Adrenal gland (tissue), 12 donors: ENCODE results near the gene BLMH. TPM values are rescaled to one million over a fixed set of nuclear protein-coding genes. Genes with fewer than 3 reads are reported as not detected.

Experiments used
- DNase-seq, 7 donors: peaks; one replicate each; pipeline ENCODE4 v3.0.0-alpha.2; 2019 to 2020
- H3K27ac ChIP-seq, 5 donors: fragments of 200-600 bp; sonication (generic) in 4 of 5; 1 replicate in 3 of 5; 2 replicates in 2 of 5; pipeline versions ENCODE4 v1.5.1 to v1.8.0; 2016 to 2020; ENCODE audit warnings: mild to moderate bottlenecking in 1 of 5
- H3K27me3 ChIP-seq: fragments of 200-600 bp; 2 replicates; pipeline ENCODE4 v1.8.0; 2021
- H3K36me3 ChIP-seq, 2 donors: fragments of 200-600 bp; replicated peaks in 1 of 2; 1 replicate in 1 of 2; 2 replicates in 1 of 2; pipeline versions ENCODE4 v1.5.1 to v1.8.0; 2018 to 2022
- H3K4me1 ChIP-seq, 2 donors: fragments of 200-600 bp; replicated peaks in 1 of 2; 1 replicate in 1 of 2; 2 replicates in 1 of 2; pipeline versions ENCODE4 v1.5.1 to v1.8.0; 2018 to 2021
- H3K4me3 ChIP-seq, 4 donors: fragments of 200-600 bp; sonication (generic) in 3 of 4; one replicate each; pipeline ENCODE4 v1.5.1; 2016 to 2018
- H3K9me3 ChIP-seq, 3 donors: fragments of 200-600 bp; sonication (generic) in 1 of 3; replicated peaks in 1 of 3; 1 replicate in 2 of 3; 2 replicates in 1 of 3; pipeline versions ENCODE4 v1.5.1 to v1.8.0; 2016 to 2021
- POLR2A ChIP-seq, 2 donors: fragments of 450-650 bp; IDR thresholded peaks; one replicate each; pipeline ENCODE4 v1.6.1; 2017; ENCODE audit warnings: antibody characterized with exemption in 2 of 2, mild to moderate bottlenecking in 2 of 2, moderate library complexity in 1 of 2
- WGBS, 4 donors: extraction: QIAGEN DNeasy Blood & Tissue Kit in 2 of 4; methylation state at CpG; one replicate each; pipeline versions ENCODE4 v1.1.5 to v1.1.7; 2013 to 2017; 5-methylcytosine and 5-hydroxymethylcytosine counted together
- intact Hi-C, 2 donors: fragments of 100-400 bp; cut with DNase I; formaldehyde crosslinking; loops; one replicate each; pipeline versions ENCODE4 v1.14.1 to v1.15.0; 2022 to 2023
- polyA plus RNA-seq, 3 donors: library from polyadenylated mRNA; stranded (reverse); fragments of 200-250 nt in 2 of 3; fragments of 350-450 nt in 1 of 3; fragmentation: Illumina TruSeq in 1 of 3; extraction: RNeasy Lipid Tissue Mini Kit (QIAGEN cat#74804) in 1 of 3; gene quantifications; one replicate each; pipeline ENCODE4 v1.2.3, GENCODE V29; 2013 to 2014
- total RNA-seq, 9 donors: library from RNA; depleted of rRNA in 4 of 9; stranded (reverse); fragments of >200 nt in 4 of 9; fragments of 120-200 nt in 1 of 9; fragmentation: NEBNext Ultra II Directional in 1 of 9; extraction: Animal tissue kit (Norgen Biotek cat#: 25700) in 1 of 9; gene quantifications; one replicate each; pipeline versions ENCODE4 v1.1.0 to v1.2.4, GENCODE V29; 2013 to 2023
- TF ChIP-seq, protein P1 (sequence below), 6 experiments: fragments of 450-650 bp in 4 of 6; fragments of 200-600 bp in 2 of 6; sonication (generic) in 1 of 6; IDR thresholded peaks; 1 replicate in 5 of 6; 2 replicates in 1 of 6; pipeline versions ENCODE4 v1.5.1 to v1.8.0; 2016 to 2021; ENCODE audit warnings: antibody characterized with exemption in 6 of 6, mild to moderate bottlenecking in 2 of 6, moderate library complexity in 1 of 6
- donor health status: healthy with polysubstance abuse.
- donor health status: Bipolar disorder and iron deficiency.
- donor health status: DM: yes; HTN: yes; CAD: no.
- donor health status: DM: no; HTN: no; CAD: no.
- donor health status: DM: no; HTN: no; CAD: no.
- donor health status: DM: yes; HTN: yes; CAD: no.

BLMH gene
- total and polyA plus RNA-seq, 12 donors: 12.1 to 41.7 (median 18.9) TPM

DNA sequence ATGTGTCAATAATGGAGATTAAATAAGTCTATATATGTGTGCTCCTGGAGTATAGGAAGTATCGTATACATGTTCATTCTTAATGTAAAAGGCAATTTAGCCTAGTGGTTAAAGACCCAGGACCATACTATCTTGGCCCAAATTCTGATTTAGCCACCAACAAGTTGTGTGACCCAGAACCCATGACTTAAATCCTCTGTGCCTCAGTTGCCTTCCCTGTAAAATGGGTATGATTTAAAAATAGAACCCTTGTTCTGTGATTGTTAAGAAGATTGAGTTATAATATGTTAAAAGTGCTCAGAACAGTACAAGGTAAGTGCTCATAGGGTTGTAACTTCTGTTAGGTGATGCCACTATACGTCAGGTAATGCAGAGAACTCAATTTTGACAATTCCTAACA lies 18.8 kb upstream of the BLMH start:
- Histone ChIP-seq H3K36me3 (no peaks in the 10 kb centered on the region), H3K27me3 (no peaks in the 10 kb centered on the region), H3K27ac (no peak overlapping the region), H3K9me3 (no peaks in the 10 kb centered on the region), H3K4me1 (no peaks in the 10 kb centered on the region), H3K4me3 (no peak overlapping the region)
- DNase-seq: no peak
- intact Hi-C loops: no loop called here
- no peak for TF ChIP-seq POLR2A (IDR thresholded peaks at IDR 0.05)
- TF ChIP-seq, protein P1, sequence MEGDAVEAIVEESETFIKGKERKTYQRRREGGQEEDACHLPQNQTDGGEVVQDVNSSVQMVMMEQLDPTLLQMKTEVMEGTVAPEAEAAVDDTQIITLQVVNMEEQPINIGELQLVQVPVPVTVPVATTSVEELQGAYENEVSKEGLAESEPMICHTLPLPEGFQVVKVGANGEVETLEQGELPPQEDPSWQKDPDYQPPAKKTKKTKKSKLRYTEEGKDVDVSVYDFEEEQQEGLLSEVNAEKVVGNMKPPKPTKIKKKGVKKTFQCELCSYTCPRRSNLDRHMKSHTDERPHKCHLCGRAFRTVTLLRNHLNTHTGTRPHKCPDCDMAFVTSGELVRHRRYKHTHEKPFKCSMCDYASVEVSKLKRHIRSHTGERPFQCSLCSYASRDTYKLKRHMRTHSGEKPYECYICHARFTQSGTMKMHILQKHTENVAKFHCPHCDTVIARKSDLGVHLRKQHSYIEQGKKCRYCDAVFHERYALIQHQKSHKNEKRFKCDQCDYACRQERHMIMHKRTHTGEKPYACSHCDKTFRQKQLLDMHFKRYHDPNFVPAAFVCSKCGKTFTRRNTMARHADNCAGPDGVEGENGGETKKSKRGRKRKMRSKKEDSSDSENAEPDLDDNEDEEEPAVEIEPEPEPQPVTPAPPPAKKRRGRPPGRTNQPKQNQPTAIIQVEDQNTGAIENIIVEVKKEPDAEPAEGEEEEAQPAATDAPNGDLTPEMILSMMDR (IDR thresholded peaks at IDR 0.05): no peak
- WGBS, 4 donors: 91 to 100% (median 96%) methylated on average over 2 of the region's 2 CpGs

GRCh38 chr17:30309591-30309990 lies 17.8 kb upstream of the BLMH start:
- H3K27ac ChIP-seq: no peak overlapping the region
- no peaks in the 10 kb centered on the region for H3K9me3 ChIP-seq
- 89 to 97% (median 92%) methylated on average over 6 of the region's 6 CpGs for WGBS, 4 donors
- H3K4me3 ChIP-seq: no peak overlapping the region
- H3K36me3 ChIP-seq: no peaks in the 10 kb centered on the region
- no peaks in the 10 kb centered on the region for H3K27me3 ChIP-seq
- DNase-seq: no peak
- no peak for TF ChIP-seq POLR2A (IDR thresholded peaks at IDR 0.05)
- TF ChIP-seq, protein P1 (IDR thresholded peaks at IDR 0.05): no peak
- no peaks in the 10 kb centered on the region for H3K4me1 ChIP-seq
- intact Hi-C loops: no loop called here

DNA sequence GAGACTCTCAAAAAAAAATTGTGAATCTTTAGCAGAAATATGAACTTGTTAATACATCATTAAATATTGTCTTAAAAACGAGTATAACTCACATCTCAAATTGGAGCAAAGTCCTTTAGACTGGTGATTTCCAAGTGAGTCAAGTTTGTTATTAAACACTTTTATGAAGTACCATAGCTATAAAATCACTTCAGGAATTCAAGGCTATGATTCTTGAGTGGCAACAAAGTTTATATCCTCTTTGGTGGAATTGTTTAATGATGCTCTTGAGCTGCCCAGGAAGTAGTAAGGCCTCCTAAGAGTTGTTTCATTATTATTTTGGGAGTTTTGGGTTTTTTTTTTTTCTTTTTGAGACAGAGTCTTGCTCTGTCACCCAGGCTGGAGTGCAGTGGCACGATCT lies 16.7 kb upstream of the BLMH start:
- H3K27me3 ChIP-seq: no peaks in the 10 kb centered on the region
- intact Hi-C loops: no loop called here
- no peak overlapping the region for H3K27ac ChIP-seq
- no peak for TF ChIP-seq POLR2A (IDR thresholded peaks at IDR 0.05)
- TF ChIP-seq, protein P1 (IDR thresholded peaks at IDR 0.05): no peak
- H3K4me3 ChIP-seq: no peak overlapping the region
- H3K4me1 ChIP-seq: no peaks in the 10 kb centered on the region
- WGBS, 4 donors: 80 to 90% (median 84%) methylated on average over 2 of the region's 2 CpGs
- no peak for DNase-seq
- no peaks in the 10 kb centered on the region for H3K9me3 ChIP-seq
- H3K36me3 ChIP-seq: no peaks in the 10 kb centered on the region

DNA sequence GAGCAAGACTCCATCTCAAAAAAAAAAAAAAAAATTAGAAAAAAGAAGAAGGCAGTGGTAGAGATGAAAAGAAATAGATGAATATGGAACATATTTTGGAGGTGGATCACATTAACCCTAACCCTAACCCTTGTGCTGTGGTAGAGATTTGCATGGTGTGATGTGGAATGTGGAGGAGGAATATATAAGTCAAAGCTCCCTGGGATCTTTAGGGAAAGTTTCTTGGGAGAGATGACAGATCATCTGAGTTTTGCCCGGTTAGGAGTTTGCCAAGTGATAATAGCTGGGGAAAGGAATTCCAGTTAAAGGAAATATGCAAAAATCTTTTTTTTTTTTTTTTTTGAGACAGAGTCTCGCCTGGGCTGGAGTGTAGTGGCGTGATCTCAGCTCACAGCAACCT lies 13.0 kb upstream of the BLMH start:
- no peaks in the 10 kb centered on the region for H3K4me1 ChIP-seq
- no peak overlapping the region for H3K27ac ChIP-seq
- no peak overlapping the region for H3K4me3 ChIP-seq
- H3K27me3 ChIP-seq: no peaks in the 10 kb centered on the region
- no peak for DNase-seq
- TF ChIP-seq, protein P1 (IDR thresholded peaks at IDR 0.05): no peak
- TF ChIP-seq POLR2A (IDR thresholded peaks at IDR 0.05): no peak
- no peaks in the 10 kb centered on the region for H3K36me3 ChIP-seq
- intact Hi-C loops: no loop called here
- H3K9me3 ChIP-seq: no peaks in the 10 kb centered on the region
- 64 to 82% (median 74%) methylated on average over 3 of the region's 3 CpGs for WGBS, 4 donors
